ENCODE data around the gene THUMPD1. TPM values are rescaled to one million over a fixed set of nuclear protein-coding genes. Genes with fewer than 3 reads are reported as not detected.
"Not testable (repeated sequence)": the region's sequence is repeated elsewhere in the genome, so short reads cannot be mapped to it uniquely, and the experiment has no call there.

The THUMPD1 gene
- polyA plus RNA-seq, 3 donors = 16.1 to 32.2 (median 23.5) TPM

GRCh38 chr16:20711277-20711911, 30.2 kb downstream of the THUMPD1 start:
- no peaks in the 10 kb centered on the region for H3K4me1 ChIP-seq (ENCODE audit: control insufficient read depth in 1 of 2, insufficient read depth in 2 of 2, low read length in 2 of 2)
- WGBS (ENCODE audit: insufficient coverage) = 100% methylated on average over 3 of the region's 7 CpGs
- H3K4me1 Mint-ChIP-seq = no peaks in the 10 kb centered on the region
- no peaks in the 10 kb centered on the region for H3K27me3 ChIP-seq (ENCODE audit: control insufficient read depth in 2 of 2, insufficient read depth in 2 of 2, low read length in 2 of 2)
- H3K9me3 ChIP-seq (replicated peaks in 1 of 2; ENCODE audit: control insufficient read depth in 1 of 2, insufficient read depth in 1 of 2, low read length in 2 of 2) = no peaks in the 10 kb centered on the region
- H4K20me1 ChIP-seq (ENCODE audit: insufficient read depth, low read length) = no peaks in the 10 kb centered on the region
- no peak for DNase-seq
- no peaks in the 10 kb centered on the region for H3K79me2 ChIP-seq (ENCODE audit: insufficient read depth, low read length)
- H3K36me3 Mint-ChIP-seq = peaks cover 31 to 43% of the 10 kb centered on the region in 2 donors
- no peak overlapping the region for H3K9ac ChIP-seq (ENCODE audit: insufficient read depth, low read length, poor library complexity, severe bottlenecking)
- no peak overlapping the region for H3K27ac ChIP-seq (ENCODE audit: low read depth in 1 of 2, low read length in 2 of 2)
- H3K4me3 Mint-ChIP-seq = no peak overlapping the region
- no peak overlapping the region for H3K4me2 ChIP-seq (replicated peaks; ENCODE audit: extremely low read depth, low read length, poor library complexity, severe bottlenecking)
- peaks cover 3 to 35% of the 10 kb centered on the region in 2 donors for H3K36me3 ChIP-seq (replicated peaks in 1 of 2; ENCODE audit: control insufficient read depth in 1 of 2, insufficient read depth in 2 of 2, low read length in 2 of 2)
- peaks cover 0 to 3% (median 0%) of the 10 kb centered on the region in 7 donors for H3K9me3 Mint-ChIP-seq
- intact Hi-C loops (cut with micrococcal nuclease) = no loop called here
- TF ChIP-seq, protein P1, sequence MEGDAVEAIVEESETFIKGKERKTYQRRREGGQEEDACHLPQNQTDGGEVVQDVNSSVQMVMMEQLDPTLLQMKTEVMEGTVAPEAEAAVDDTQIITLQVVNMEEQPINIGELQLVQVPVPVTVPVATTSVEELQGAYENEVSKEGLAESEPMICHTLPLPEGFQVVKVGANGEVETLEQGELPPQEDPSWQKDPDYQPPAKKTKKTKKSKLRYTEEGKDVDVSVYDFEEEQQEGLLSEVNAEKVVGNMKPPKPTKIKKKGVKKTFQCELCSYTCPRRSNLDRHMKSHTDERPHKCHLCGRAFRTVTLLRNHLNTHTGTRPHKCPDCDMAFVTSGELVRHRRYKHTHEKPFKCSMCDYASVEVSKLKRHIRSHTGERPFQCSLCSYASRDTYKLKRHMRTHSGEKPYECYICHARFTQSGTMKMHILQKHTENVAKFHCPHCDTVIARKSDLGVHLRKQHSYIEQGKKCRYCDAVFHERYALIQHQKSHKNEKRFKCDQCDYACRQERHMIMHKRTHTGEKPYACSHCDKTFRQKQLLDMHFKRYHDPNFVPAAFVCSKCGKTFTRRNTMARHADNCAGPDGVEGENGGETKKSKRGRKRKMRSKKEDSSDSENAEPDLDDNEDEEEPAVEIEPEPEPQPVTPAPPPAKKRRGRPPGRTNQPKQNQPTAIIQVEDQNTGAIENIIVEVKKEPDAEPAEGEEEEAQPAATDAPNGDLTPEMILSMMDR (IDR thresholded peaks at IDR 0.05) = no peak
- peak overlapping the region in 1 of 7 donors; percentile 29 for H3K27ac Mint-ChIP-seq
- H2AFZ ChIP-seq (ENCODE audit: insufficient read depth, low read depth, low read length, poor library complexity, severe bottlenecking) = no peak overlapping the region
- no peaks in the 10 kb centered on the region for H3K27me3 Mint-ChIP-seq (ENCODE audit: low read depth in 3 of 3)
- no peak overlapping the region for H3K4me3 ChIP-seq (replicated peaks in 1 of 3; ENCODE audit: low read depth in 2 of 3, low read length in 3 of 3)

DNA sequence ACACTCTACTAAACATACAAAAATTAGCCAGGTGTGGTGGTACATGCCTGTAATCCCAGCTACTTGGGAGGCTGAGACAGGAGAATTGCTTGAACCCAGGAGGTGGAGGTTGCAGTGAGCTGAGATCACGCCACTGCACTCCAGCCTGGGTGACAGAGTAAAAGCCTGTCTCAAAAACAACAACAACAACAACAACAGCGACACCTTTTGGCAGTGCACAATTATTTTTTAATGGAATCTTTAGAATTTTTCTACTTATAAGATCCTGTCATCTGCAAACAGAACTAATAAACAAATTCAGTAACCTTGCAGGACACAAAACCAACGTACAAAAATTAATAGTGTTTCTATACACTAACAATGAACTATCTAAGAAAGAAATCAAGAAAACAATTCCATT, 33.5 kb downstream of the THUMPD1 start:
- H3K4me3 Mint-ChIP-seq; H3K4me1 ChIP-seq (ENCODE audit: control insufficient read depth in 1 of 2, insufficient read depth in 2 of 2, low read length in 2 of 2); H3K4me3 ChIP-seq (replicated peaks in 1 of 3; ENCODE audit: low read depth in 2 of 3, low read length in 3 of 3); H3K27me3 ChIP-seq (ENCODE audit: control insufficient read depth in 2 of 2, insufficient read depth in 2 of 2, low read length in 2 of 2); H3K9me3 ChIP-seq (replicated peaks in 1 of 2; ENCODE audit: control insufficient read depth in 1 of 2, insufficient read depth in 1 of 2, low read length in 2 of 2); H3K4me2 ChIP-seq (replicated peaks; ENCODE audit: extremely low read depth, low read length, poor library complexity, severe bottlenecking); H2AFZ ChIP-seq (ENCODE audit: insufficient read depth, low read depth, low read length, poor library complexity, severe bottlenecking); H3K27ac Mint-ChIP-seq; H3K27me3 Mint-ChIP-seq (ENCODE audit: low read depth in 3 of 3); H3K27ac ChIP-seq (ENCODE audit: low read depth in 1 of 2, low read length in 2 of 2); H3K4me1 Mint-ChIP-seq; intact Hi-C loops (cut with micrococcal nuclease); H3K9ac ChIP-seq (ENCODE audit: insufficient read depth, low read length, poor library complexity, severe bottlenecking); H4K20me1 ChIP-seq (ENCODE audit: insufficient read depth, low read length); H3K9me3 Mint-ChIP-seq; H3K79me2 ChIP-seq (ENCODE audit: insufficient read depth, low read length): not testable (repeated sequence)
- H3K36me3 ChIP-seq (replicated peaks in 1 of 2; ENCODE audit: control insufficient read depth in 1 of 2, insufficient read depth in 2 of 2, low read length in 2 of 2) = peaks cover 3 to 18% of the 10 kb centered on the region in 2 donors
- peak; percentile 13 to 32 (median 24) for DNase-seq
- peaks cover 19 to 34% of the 10 kb centered on the region in 2 donors for H3K36me3 Mint-ChIP-seq
- TF ChIP-seq, protein P1 (IDR thresholded peaks at IDR 0.05) = peak; percentile 56
- no CpG with 5 or more reads among the region's 3 CpGs for WGBS (ENCODE audit: insufficient coverage)

Data from CD14-positive monocyte (primary cell).